HepG2 (cell line): ENCODE data around the gene TAF12. TPM values are rescaled to one million over a fixed set of nuclear protein-coding genes. Genes with fewer than 3 reads are reported as not detected.

Source experiments
- ATAC-seq: fragments of 200-7000 bp; cut with Tn5 transposase; 3 replicates; pipeline ENCODE4 v1.9.1; 2020; ENCODE audit warnings: mild to moderate bottlenecking, moderate library complexity
- BruUV-seq: library from RNA; stranded (reverse); fragments of 400-500 nt; replicated peaks from 2 replicates; lab custom pipeline; 2021; lab: Mats Ljungman, UMichigan
- CTCF ChIA-PET: fragments of 300-600 bp; formaldehyde crosslinking; extraction: SDS; loops from one replicate; lab custom pipeline; 2021; ENCODE audit warnings: low total read pairs, inconsistent platforms, low intra/inter-chr PET ratio; lab: Yijun Ruan, JAX
- POLR2A ChIA-PET: fragments of 350-600 bp; sonication (Branson Sonifier 250); formaldehyde crosslinking; loops from one replicate; lab custom pipeline; 2020; ENCODE audit warnings: antibody characterized with exemption, inconsistent platforms; lab: Yijun Ruan, JAX
- DNase-seq: peaks from one replicate; pipeline ENCODE4 v3.0.0-alpha.2; 2015; ENCODE audit warnings: low spot score
- FAIRE-seq: peaks from 3 replicates; lab custom pipeline; 2011; peaks lifted over from hg19 to GRCh38; lab: Jason Lieb, UNC
- H2AFZ ChIP-seq: one replicate; pipeline ENCODE4 v1.6.1; 2011; ENCODE audit warnings: low read length, inconsistent platforms
- H3K27ac ChIP-seq: fragments of 300-600 bp; 3 replicates; pipeline ENCODE4 v1.8.0; 2011; ENCODE audit warnings: mixed run types, mild to moderate bottlenecking, mixed read lengths, low read length, inconsistent platforms; ENCODE audit not compliant: insufficient read depth; ENCODE audit errors: extremely low read length
- H3K27me3 ChIP-seq, 2 experiments: fragments of 200-600 bp in 1 of 2; 2 replicates in 1 of 2; 3 replicates in 1 of 2; pipeline versions ENCODE4 v1.6.0 to v1.8.0; 2011; ENCODE audit warnings: low read length in 2 of 2, mild to moderate bottlenecking in 2 of 2, moderate library complexity in 2 of 2, inconsistent platforms in 1 of 2; ENCODE audit not compliant: insufficient read depth in 2 of 2, control insufficient read depth in 1 of 2
- H3K36me3 ChIP-seq, 2 experiments: fragments of 200-600 bp in 1 of 2; replicated peaks in 1 of 2; 2 replicates in 1 of 2; 3 replicates in 1 of 2; pipeline versions ENCODE4 v1.5.1 to v1.8.0; 2011; ENCODE audit warnings: low read length in 2 of 2, inconsistent platforms in 1 of 2; ENCODE audit not compliant: insufficient read depth in 2 of 2, control insufficient read depth in 1 of 2
- H3K4me1 ChIP-seq: 2 replicates; pipeline ENCODE4 v1.5.1; 2012; ENCODE audit warnings: low read length, inconsistent platforms; ENCODE audit not compliant: insufficient read depth
- H3K4me2 ChIP-seq: 2 replicates; pipeline ENCODE4 v1.6.0; 2011; ENCODE audit warnings: low read depth, low read length, inconsistent platforms
- H3K4me3 ChIP-seq, 3 experiments: fragments of 200-600 bp in 1 of 3; sonication (generic), shearing (Covaris generic) in 1 of 3; replicated peaks in 1 of 3; 2 replicates each; pipeline ENCODE4 v1.5.1; 2011 to 2016; ENCODE audit warnings: low read length in 3 of 3, inconsistent platforms in 2 of 3, low read depth in 2 of 3, mild to moderate bottlenecking in 2 of 3, control low read depth in 1 of 3, mixed read lengths in 1 of 3; ENCODE audit not compliant: insufficient read depth in 1 of 3
- H3K79me2 ChIP-seq: one replicate; pipeline ENCODE4 v1.6.1; 2011; ENCODE audit warnings: low read length, inconsistent platforms; ENCODE audit not compliant: insufficient read depth
- H3K9ac ChIP-seq: 2 replicates; pipeline ENCODE4 v1.6.0; 2011; ENCODE audit warnings: mild to moderate bottlenecking, low read depth, low read length, inconsistent platforms; ENCODE audit not compliant: insufficient read depth
- H3K9me3 ChIP-seq: 2 replicates; pipeline ENCODE4 v1.5.1; 2012; ENCODE audit warnings: mild to moderate bottlenecking, low read length
- H4K20me1 ChIP-seq: 2 replicates; pipeline ENCODE4 v1.6.0; 2011; ENCODE audit warnings: inconsistent platforms, mild to moderate bottlenecking, low read length, moderate library complexity; ENCODE audit not compliant: insufficient read depth
- AKAP8 ChIP-seq: sonication (generic); formaldehyde crosslinking; IDR thresholded peaks from 2 replicates; pipeline ENCODE4 v1.5.1; 2020; ENCODE audit warnings: mild to moderate bottlenecking, missing genetic modification reagents
- ATAD3A ChIP-seq: sonication (generic); formaldehyde crosslinking; IDR thresholded peaks from 2 replicates; pipeline ENCODE4 v1.4.0; 2020; ENCODE audit warnings: missing genetic modification reagents
- BCL6 ChIP-seq: IDR thresholded peaks from 2 replicates; pipeline ENCODE4 v1.6.1; 2016; ENCODE audit warnings: missing genetic modification reagents, missing compliant biosample characterization
- EED ChIP-seq: sonication (generic); formaldehyde crosslinking; IDR thresholded peaks from 2 replicates; pipeline ENCODE4 v1.5.0; 2020; ENCODE audit warnings: mild to moderate bottlenecking, missing genetic modification reagents
- HMG20B ChIP-seq: conservative IDR thresholded peaks from 2 replicates; pipeline ENCODE4 v1.6.1; 2016; ENCODE audit warnings: missing genetic modification reagents, missing compliant biosample characterization
- HNRNPL ChIP-seq: fragments of 200-400 bp; formaldehyde crosslinking; IDR thresholded peaks from 2 replicates; pipeline ENCODE4 v1.6.1; 2017; ENCODE audit warnings: mild to moderate bottlenecking, low read depth, low read length
- KLF11 ChIP-seq: IDR thresholded peaks from 2 replicates; pipeline ENCODE4 v1.6.1; 2016; ENCODE audit warnings: missing compliant biosample characterization
- NPAS2 ChIP-seq: sonication (generic); formaldehyde crosslinking; IDR thresholded peaks from 2 replicates; pipeline ENCODE4 v1.8.0; 2022; ENCODE audit warnings: mild to moderate bottlenecking, missing genetic modification reagents, borderline replicate concordance
- NR2C2 ChIP-seq: sonication (generic); formaldehyde crosslinking; IDR thresholded peaks from 2 replicates; pipeline ENCODE4 v1.4.0; 2020; ENCODE audit warnings: missing genetic modification reagents, mild to moderate bottlenecking, moderate library complexity, borderline replicate concordance
- NR3C1 ChIP-seq: sonication (generic); formaldehyde crosslinking; IDR thresholded peaks from 2 replicates; pipeline ENCODE4 v1.4.0; 2020; ENCODE audit warnings: missing genetic modification reagents
- RFXANK ChIP-seq: IDR thresholded peaks from 2 replicates; pipeline ENCODE4 v1.6.1; 2016
- SIN3B ChIP-seq: fragments of 150-350 bp; IDR thresholded peaks from 2 replicates; pipeline ENCODE4 v1.6.1; 2014; ENCODE audit warnings: low read length
- ZBTB7B ChIP-seq: sonication (generic); formaldehyde crosslinking; IDR thresholded peaks from 2 replicates; pipeline ENCODE4 v1.4.0; 2020; ENCODE audit warnings: missing genetic modification reagents
- ZNF101 ChIP-seq: sonication (generic); formaldehyde crosslinking; IDR thresholded peaks from 2 replicates; pipeline ENCODE4 v1.4.0; 2020; ENCODE audit warnings: mild to moderate bottlenecking, low read depth, missing genetic modification reagents, borderline replicate concordance
- ZNF30 ChIP-seq: sonication (generic); formaldehyde crosslinking; IDR thresholded peaks from 2 replicates; pipeline ENCODE4 v1.5.0; 2020; ENCODE audit warnings: mild to moderate bottlenecking, missing genetic modification reagents
- ZNF629 ChIP-seq: sonication (generic); formaldehyde crosslinking; conservative IDR thresholded peaks from 2 replicates; pipeline ENCODE4 v1.5.0; 2020; ENCODE audit warnings: missing genetic modification reagents
- ZNF891 ChIP-seq: sonication (generic); formaldehyde crosslinking; IDR thresholded peaks from 2 replicates; pipeline ENCODE4 v1.5.0; 2020; ENCODE audit warnings: mild to moderate bottlenecking, missing genetic modification reagents
- WGBS: methylation state at CpG from one replicate; pipeline ENCODE4 v1.1.6; 2017; ENCODE audit warnings: low lambda C conversion rate; 5-methylcytosine and 5-hydroxymethylcytosine counted together
- in situ Hi-C: cut with HindIII; loops from 2 replicates; pipeline ENCODE4 v1.10.0; 2017; ENCODE audit warnings: low pct_unique_long_range_greater_than_20kb; ENCODE audit not compliant: extremely low pct_ligation_motif_present
- intact Hi-C: fragments of 100-400 bp; cut with micrococcal nuclease; formaldehyde crosslinking; loops from one replicate; pipeline ENCODE4 v1.10.0; 2022; ENCODE audit not compliant: unreplicated experiment
- polyA plus RNA-seq, 8 experiments: library from polyadenylated mRNA; depleted of rRNA in 3 of 8; stranded (reverse) in 7 of 8; unstranded in 1 of 8; fragments of >200 nt; fragmentation: Illumina TruSeq in 4 of 8; extraction: Trizol in 4 of 8; gene quantifications; 2 replicates each; pipeline versions ENCODE4 v1.2.1 to v1.2.3, GENCODE V29; 2011 to 2016; ENCODE audit warnings: low read depth in 4 of 8, missing spikeins in 1 of 8, mixed read lengths in 1 of 8; ENCODE audit not compliant: insufficient read depth in 1 of 8
- total RNA-seq, 5 experiments: library from RNA; depleted of rRNA; stranded (reverse); fragments of >200 nt; fragmentation: Illumina TruSeq; extraction: Trizol; gene quantifications; 2 replicates each; pipeline ENCODE4 v1.2.3, GENCODE V29; 2016; ENCODE audit warnings: low read depth in 1 of 5
- TF ChIP-seq, protein P1 (sequence below): sonication (generic); formaldehyde crosslinking; IDR thresholded peaks from 2 replicates; pipeline ENCODE4 v1.5.0; 2020; ENCODE audit warnings: mild to moderate bottlenecking, missing genetic modification reagents
- TF ChIP-seq, protein P2 (sequence below): sonication (generic); formaldehyde crosslinking; IDR thresholded peaks from 2 replicates; pipeline ENCODE4 v1.5.0; 2020; ENCODE audit warnings: missing genetic modification reagents, mild to moderate bottlenecking, borderline replicate concordance
- TF ChIP-seq, protein P3 (sequence below): sonication (generic); formaldehyde crosslinking; IDR thresholded peaks from 2 replicates; pipeline ENCODE4 v1.5.1; 2020; ENCODE audit warnings: mild to moderate bottlenecking, missing genetic modification reagents, borderline replicate concordance

Gene TAF12
- total and polyA plus RNA-seq, 2 of the 13 experiments (the other 11 are each of a cell fraction or from before 2014, with no cell fraction given): 16.3 to 17.1 TPM

DNA sequence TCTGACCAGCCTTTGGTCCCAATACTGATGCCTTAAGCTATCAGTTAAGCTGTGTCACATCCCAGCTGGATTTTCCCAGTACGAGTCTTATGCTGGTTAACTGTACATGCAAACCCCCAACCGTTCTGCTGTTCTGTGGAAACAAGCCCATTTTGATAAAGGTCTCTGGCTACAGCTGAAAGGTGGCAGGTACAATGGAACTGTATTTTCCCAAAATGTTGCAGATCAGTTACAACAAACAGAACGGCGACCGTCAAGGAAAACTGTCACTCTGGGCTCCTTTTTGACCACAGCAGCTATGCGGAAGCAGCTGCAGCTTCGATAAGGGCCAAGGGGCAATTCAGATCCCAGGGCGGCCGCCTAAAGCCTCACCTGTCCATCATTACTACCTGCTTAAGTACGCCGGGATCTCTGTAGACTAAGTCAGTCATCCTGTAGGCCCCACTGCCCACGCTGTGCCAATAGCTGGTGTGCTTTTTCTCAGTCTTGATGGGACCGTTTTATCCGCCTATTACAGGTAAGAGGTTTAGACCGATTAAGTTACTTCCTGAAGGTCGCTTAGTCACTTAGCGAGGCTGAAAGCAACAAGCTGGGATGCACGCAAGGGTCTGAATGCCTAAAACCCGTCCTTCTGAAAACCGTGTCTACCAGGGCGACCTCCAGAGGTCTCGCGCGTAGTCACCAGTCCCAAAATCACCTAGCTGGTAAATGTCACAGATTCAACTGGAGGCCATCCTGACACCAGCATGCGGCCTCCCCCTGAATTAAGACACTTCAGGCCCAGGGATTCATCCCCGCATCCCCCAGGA is 61.9 kb downstream of the TAF12 start (continued):
- TF ChIP-seq, protein P1, sequence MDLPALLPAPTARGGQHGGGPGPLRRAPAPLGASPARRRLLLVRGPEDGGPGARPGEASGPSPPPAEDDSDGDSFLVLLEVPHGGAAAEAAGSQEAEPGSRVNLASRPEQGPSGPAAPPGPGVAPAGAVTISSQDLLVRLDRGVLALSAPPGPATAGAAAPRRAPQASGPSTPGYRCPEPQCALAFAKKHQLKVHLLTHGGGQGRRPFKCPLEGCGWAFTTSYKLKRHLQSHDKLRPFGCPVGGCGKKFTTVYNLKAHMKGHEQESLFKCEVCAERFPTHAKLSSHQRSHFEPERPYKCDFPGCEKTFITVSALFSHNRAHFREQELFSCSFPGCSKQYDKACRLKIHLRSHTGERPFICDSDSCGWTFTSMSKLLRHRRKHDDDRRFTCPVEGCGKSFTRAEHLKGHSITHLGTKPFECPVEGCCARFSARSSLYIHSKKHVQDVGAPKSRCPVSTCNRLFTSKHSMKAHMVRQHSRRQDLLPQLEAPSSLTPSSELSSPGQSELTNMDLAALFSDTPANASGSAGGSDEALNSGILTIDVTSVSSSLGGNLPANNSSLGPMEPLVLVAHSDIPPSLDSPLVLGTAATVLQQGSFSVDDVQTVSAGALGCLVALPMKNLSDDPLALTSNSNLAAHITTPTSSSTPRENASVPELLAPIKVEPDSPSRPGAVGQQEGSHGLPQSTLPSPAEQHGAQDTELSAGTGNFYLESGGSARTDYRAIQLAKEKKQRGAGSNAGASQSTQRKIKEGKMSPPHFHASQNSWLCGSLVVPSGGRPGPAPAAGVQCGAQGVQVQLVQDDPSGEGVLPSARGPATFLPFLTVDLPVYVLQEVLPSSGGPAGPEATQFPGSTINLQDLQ: no peak
- no peak for TF ChIP-seq AKAP8 (CRISPR knock-in tag)

DNA sequence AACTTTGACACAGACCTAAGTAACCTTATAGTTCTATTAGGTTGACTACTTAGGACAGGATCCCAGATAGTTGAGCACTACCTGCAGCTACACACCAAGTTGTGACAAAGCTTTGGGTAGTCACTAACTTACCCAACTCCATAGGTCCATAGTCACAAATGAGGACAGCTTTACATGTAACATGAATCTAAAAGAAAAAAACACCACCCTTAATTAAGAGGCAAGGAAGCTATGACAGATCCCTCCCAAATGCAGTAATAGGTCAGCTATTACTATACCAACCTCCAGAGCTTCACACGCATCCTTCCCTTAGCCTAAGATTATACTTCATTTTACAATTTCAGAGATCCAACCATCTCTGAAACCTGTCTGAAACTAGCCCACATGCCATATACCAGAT is 63.5 kb downstream of the TAF12 start:
- FAIRE-seq: no peak
- TF ChIP-seq ATAD3A (CRISPR knock-in tag) (no peak), ZNF30 (CRISPR knock-in tag) (no peak), ZNF629 (no peak), SIN3B (no peak), HMG20B (CRISPR knock-in tag) (no peak), RFXANK (CRISPR knock-in tag) (no peak), KLF11 (CRISPR knock-in tag) (no peak), EED (CRISPR knock-in tag) (no peak), ZNF891 (no peak), BCL6 (CRISPR knock-in tag) (no peak), NR2C2 (CRISPR knock-in tag) (no peak), NR3C1 (no peak), NPAS2 (CRISPR knock-in tag) (no peak), ZNF101 (CRISPR knock-in tag) (no peak), ZBTB7B (CRISPR knock-in tag) (no peak), HNRNPL (no peak)
- TF ChIP-seq, protein P2, sequence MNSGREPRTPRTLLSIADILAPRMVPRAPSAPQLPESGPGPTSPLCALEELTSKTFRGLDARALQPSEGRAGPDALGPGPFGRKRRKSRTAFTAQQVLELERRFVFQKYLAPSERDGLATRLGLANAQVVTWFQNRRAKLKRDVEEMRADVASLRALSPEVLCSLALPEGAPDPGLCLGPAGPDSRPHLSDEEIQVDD (CRISPR knock-in tag): no peak
- TF ChIP-seq, protein P3, sequence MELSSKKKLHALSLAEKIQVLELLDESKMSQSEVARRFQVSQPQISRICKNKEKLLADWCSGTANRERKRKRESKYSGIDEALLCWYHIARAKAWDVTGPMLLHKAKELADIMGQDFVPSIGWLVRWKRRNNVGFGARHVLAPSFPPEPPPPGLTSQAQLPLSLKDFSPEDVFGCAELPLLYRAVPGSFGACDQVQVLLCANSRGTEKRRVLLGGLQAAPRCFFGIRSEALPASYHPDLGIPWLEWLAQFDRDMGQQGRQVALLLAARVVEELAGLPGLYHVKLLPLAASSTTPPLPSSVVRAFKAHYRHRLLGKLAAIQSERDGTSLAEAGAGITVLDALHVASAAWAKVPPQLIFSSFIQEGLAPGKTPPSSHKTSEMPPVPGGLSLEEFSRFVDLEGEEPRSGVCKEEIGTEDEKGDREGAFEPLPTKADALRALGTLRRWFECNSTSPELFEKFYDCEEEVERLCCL (CRISPR knock-in tag): no peak
- TF ChIP-seq, all 625 proteins: peak for 0
- H3K27me3 ChIP-seq: peaks cover 0 to 3% of the 10 kb centered on the region in 2 experiments; a peak in 1 of 5 replicates
- 93% methylated on average over 1 of the region's 1 CpG for WGBS
- no peak overlapping the region for H2AFZ ChIP-seq
- in situ Hi-C loops: loop anchor here (25.0 kb wide), 1 partner anchor 342 kb away; the partner anchor contains the start of genes ATP5IF1 and DNAJC8
- H3K36me3 ChIP-seq: peaks cover 13 to 39% of the 10 kb centered on the region in 2 experiments
- peak overlapping the region; percentile 28 for H3K27ac ChIP-seq
- H3K4me1 ChIP-seq: peaks cover 29% of the 10 kb centered on the region
- peak overlapping the region; percentile 76 for H3K4me2 ChIP-seq
- peak overlapping the region; percentile 95 to 99 (median 96) for H3K4me3 ChIP-seq
- ChIA-PET POLR2A (interaction anchor here (0.6 to 6.6 kb wide), 10 partner anchors 10 to 71 kb away, joined by 3 to 139 read pairs (median 10); partner anchors contain the start of genes RAB42, RCC1 and TRNAU1AP), CTCF (no interaction called here)
- BruUV-seq: no TSS peak
- no peaks in the 10 kb centered on the region for H3K9me3 ChIP-seq
- peaks cover 28% of the 10 kb centered on the region for H3K79me2 ChIP-seq
- H4K20me1 ChIP-seq: peaks cover 45% of the 10 kb centered on the region
- intact Hi-C loops: no loop called here
- ATAC-seq (no peak), DNase-seq (no peak)
- peak overlapping the region; percentile 96 for H3K9ac ChIP-seq
